Type B pancreatic cell (in vitro differentiated cells): ENCODE measurements around the gene ALKAL2. TPM values are rescaled to one million over a fixed set of nuclear protein-coding genes. Genes with fewer than 3 reads are reported as not detected.

Source experiments
- DNase-seq: peaks from one replicate; pipeline ENCODE4 v3.0.0; 2021; ENCODE audit warnings: mixed read lengths; ENCODE audit not compliant: unreplicated experiment; ENCODE audit errors: extremely low spot score
- H3K27ac Mint-ChIP-seq: 2 replicates; pipeline ENCODE4 v1.8.0; 2021; ENCODE audit warnings: mild to moderate bottlenecking, mixed read lengths
- H3K27me3 Mint-ChIP-seq: 2 replicates; pipeline ENCODE4 v1.8.0; 2021; ENCODE audit warnings: mixed read lengths
- H3K36me3 Mint-ChIP-seq: 2 replicates; pipeline ENCODE4 v1.8.0; 2021; ENCODE audit warnings: mixed read lengths
- H3K4me1 Mint-ChIP-seq: one replicate; pipeline ENCODE4 v1.8.0; 2021; ENCODE audit warnings: mixed read lengths; ENCODE audit not compliant: unreplicated experiment
- H3K4me3 Mint-ChIP-seq: 2 replicates; pipeline ENCODE4 v1.8.0; 2021; ENCODE audit warnings: mild to moderate bottlenecking, mixed read lengths
- H3K9me3 Mint-ChIP-seq: 2 replicates; pipeline ENCODE4 v1.8.0; 2021; ENCODE audit warnings: mixed read lengths
- total RNA-seq: library from RNA; stranded (reverse); gene quantifications from 2 replicates; pipeline ENCODE4 v1.2.1, GENCODE V29; 2021; ENCODE audit warnings: low replicate concordance
- TF ChIP-seq, protein P1 (sequence below): fragments of 200-600 bp; sonication (generic); conservative IDR thresholded peaks from 2 replicates; pipeline ENCODE4 v1.5.0; 2021; ENCODE audit warnings: antibody characterized with exemption, mild to moderate bottlenecking

Gene ALKAL2
- total RNA-seq, 1 donor from 2014 or later, result 3.5 TPM

DNA sequence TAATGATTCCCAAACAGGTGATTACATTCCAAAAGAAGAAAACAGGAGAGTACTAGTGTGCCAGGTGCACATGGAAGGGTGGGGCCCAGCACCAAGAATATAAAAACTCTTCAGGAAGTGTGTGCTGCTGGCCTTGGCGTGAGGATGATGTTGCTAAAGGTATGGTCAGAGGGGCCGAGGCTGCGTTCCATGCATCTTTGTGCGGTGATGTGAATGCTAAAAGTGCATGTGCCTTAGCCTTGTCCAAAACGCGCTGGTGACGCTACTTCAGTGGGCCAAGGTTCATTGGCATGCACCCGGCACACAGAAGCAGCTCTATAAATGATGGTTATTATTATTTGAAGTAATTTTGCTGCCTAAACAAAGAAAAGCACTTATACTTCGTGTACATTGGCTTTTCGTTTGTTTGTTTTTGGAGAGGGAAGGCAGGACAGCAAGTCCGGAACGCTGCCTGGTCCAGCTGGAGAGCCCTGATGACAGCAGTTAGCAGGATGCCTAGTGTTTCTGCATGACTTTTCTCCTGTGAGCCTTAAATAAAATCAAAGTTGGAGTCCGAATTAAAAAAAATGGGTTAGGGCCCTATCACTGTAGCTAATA is 2.9 kb downstream of the ALKAL2 start:
- no peaks in the 10 kb centered on the region for H3K4me1 Mint-ChIP-seq
- peaks cover 35% of the 10 kb centered on the region for H3K27me3 Mint-ChIP-seq
- peaks cover 13% of the 10 kb centered on the region for H3K36me3 Mint-ChIP-seq
- no peak overlapping the region for H3K27ac Mint-ChIP-seq
- TF ChIP-seq, protein P1, sequence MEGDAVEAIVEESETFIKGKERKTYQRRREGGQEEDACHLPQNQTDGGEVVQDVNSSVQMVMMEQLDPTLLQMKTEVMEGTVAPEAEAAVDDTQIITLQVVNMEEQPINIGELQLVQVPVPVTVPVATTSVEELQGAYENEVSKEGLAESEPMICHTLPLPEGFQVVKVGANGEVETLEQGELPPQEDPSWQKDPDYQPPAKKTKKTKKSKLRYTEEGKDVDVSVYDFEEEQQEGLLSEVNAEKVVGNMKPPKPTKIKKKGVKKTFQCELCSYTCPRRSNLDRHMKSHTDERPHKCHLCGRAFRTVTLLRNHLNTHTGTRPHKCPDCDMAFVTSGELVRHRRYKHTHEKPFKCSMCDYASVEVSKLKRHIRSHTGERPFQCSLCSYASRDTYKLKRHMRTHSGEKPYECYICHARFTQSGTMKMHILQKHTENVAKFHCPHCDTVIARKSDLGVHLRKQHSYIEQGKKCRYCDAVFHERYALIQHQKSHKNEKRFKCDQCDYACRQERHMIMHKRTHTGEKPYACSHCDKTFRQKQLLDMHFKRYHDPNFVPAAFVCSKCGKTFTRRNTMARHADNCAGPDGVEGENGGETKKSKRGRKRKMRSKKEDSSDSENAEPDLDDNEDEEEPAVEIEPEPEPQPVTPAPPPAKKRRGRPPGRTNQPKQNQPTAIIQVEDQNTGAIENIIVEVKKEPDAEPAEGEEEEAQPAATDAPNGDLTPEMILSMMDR, result no peak
- no peak for DNase-seq
- H3K9me3 Mint-ChIP-seq, result no peaks in the 10 kb centered on the region
- peak overlapping the region; percentile 53 for H3K4me3 Mint-ChIP-seq

DNA sequence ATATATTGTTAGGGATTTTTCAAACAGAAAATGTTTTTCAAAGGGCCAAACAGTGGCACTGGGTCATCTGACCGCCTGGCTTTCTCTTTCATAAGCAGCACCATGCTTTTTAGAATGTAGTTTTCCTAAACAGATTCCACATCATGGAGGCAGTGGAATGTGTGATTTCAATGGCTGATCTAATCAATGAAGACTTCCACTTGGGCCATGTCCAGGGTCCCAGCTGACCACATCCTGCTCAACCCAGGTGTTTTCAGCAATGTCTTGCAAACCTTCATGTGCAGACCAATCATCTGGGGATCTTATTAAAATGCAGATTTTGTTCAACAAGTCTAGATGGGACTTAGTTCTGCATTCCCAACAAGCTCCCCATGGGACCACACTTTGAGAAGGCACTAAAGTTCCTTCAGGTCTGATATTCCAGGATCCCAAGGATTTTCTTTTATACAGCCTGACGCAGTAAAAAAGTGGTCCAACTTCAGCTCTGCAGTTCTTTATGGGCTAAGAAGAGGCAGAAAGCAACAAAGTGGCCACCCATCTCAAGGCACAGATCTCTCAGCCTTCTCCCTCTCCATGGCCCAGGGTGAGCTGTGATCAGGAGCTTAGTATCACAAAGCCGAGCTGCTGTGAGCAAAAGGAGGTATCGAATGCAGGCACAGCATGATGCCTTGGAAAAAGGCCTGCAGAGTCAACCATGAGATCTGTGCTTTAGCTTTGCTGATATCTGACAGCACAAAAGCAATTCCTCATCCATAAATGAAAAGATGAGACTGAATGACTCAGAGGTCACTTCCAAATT is 3.7 kb downstream of the ALKAL2 start:
- no peak for DNase-seq
- no peaks in the 10 kb centered on the region for H3K9me3 Mint-ChIP-seq
- TF ChIP-seq, protein P1, result no peak
- no peak overlapping the region for H3K4me3 Mint-ChIP-seq
- no peak overlapping the region for H3K27ac Mint-ChIP-seq
- H3K36me3 Mint-ChIP-seq, result peaks cover 16% of the 10 kb centered on the region
- no peaks in the 10 kb centered on the region for H3K4me1 Mint-ChIP-seq
- H3K27me3 Mint-ChIP-seq, result peaks cover 29% of the 10 kb centered on the region

DNA sequence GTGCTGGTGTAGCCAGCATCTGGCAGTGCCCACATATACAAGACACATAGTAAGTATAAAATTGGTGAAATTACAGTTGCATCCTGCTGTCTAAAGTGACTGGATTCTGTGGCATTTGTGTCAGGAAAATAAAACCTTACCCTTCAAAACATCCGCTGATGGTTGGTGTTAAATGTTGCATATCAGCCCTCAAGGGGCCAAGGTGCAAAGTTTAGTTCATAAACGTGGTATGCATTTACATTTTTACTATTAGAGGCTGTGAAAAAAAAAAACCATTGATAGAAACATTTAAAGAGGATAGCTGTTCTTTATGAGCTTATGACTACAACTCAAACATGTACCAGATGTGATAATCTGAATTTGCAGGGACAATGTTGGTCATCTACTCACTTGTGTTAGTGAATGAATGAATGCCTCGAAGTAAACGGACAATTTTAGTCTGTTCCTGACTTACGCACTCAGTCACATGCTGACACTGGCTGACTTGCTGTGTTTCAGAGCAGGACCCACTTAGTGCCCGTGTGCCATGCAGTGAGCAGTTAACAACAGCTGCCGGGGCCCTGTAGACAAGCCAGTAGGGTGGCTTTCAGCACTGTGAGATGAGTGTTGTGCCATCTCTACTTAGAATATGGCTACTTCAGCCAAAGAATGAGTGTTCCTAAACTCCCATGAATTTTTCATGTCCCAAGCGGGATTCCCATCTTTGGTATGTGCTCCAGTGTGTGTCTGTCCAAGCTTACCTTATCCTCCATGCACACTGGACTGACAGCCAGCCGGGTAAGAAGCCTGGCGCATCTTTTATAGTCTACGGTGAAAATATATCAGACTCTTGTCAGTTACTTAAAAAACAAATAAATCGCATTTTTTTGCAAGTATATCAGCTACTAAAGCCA is 5.3 kb downstream of the ALKAL2 start:
- peaks cover 29% of the 10 kb centered on the region for H3K27me3 Mint-ChIP-seq
- peaks cover 22% of the 10 kb centered on the region for H3K36me3 Mint-ChIP-seq
- DNase-seq, result no peak
- no peaks in the 10 kb centered on the region for H3K9me3 Mint-ChIP-seq
- H3K4me1 Mint-ChIP-seq, result no peaks in the 10 kb centered on the region
- TF ChIP-seq, protein P1, result no peak
- no peak overlapping the region for H3K4me3 Mint-ChIP-seq
- H3K27ac Mint-ChIP-seq, result no peak overlapping the region

DNA sequence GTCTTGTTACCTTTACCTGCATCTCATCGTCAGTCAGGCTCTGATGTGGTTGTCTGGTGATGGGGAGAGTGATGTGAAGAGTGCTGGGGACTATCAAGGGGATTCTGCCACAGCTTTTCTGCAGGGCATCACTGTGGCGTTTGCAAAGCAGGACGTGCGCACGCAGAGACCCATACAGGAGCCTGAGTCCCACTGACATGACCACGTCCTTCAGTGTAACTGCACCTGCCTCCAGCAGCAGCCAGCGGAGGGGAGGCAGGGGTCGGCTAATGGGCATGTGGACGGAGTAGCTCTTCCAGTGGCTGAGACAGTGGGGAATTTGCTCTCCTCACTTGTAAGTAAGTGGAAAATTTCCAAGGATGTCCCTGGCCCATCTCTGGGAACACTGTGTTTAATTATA is 6.5 kb downstream of the ALKAL2 start:
- H3K27me3 Mint-ChIP-seq, result peaks cover 20% of the 10 kb centered on the region
- no peaks in the 10 kb centered on the region for H3K4me1 Mint-ChIP-seq
- no peak overlapping the region for H3K27ac Mint-ChIP-seq
- peaks cover 31% of the 10 kb centered on the region for H3K36me3 Mint-ChIP-seq
- TF ChIP-seq, protein P1, result no peak
- no peak for DNase-seq
- H3K9me3 Mint-ChIP-seq, result no peaks in the 10 kb centered on the region
- H3K4me3 Mint-ChIP-seq, result no peak overlapping the region

DNA sequence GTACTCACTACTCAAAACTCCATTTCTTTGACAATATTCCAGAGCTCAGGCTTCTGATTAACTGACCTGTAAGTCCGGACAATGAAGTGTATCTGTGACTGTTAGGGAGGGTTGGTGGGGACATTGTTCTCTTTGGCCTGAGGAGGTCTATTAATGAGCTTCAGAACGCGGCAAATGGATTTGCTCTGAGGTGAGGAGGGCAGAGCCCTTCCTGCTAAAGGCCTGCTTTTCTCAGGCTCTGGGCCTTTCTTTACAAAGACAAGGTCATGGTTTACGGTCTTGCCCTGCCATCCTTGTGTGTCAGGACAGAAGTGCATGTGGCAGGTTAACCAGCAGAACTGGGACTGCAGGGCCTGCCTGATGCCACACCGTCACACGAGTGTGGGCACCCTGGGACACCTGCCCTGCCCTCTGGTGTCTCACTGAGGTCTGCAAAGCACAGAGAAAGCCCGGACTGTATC is 7.2 kb downstream of the ALKAL2 start:
- H3K4me1 Mint-ChIP-seq, result no peaks in the 10 kb centered on the region
- no peak overlapping the region for H3K4me3 Mint-ChIP-seq
- no peak overlapping the region for H3K27ac Mint-ChIP-seq
- peaks cover 32% of the 10 kb centered on the region for H3K36me3 Mint-ChIP-seq
- TF ChIP-seq, protein P1, result no peak
- no peak for DNase-seq
- H3K9me3 Mint-ChIP-seq, result no peaks in the 10 kb centered on the region
- H3K27me3 Mint-ChIP-seq, result peaks cover 12% of the 10 kb centered on the region
